ENCODE measurements around the gene THSD4. TPM values are rescaled to one million over a fixed set of nuclear protein-coding genes. Genes with fewer than 3 reads are reported as not detected.

THSD4 gene
- total and polyA plus RNA-seq, 9 of the 15 experiments (the other 6 are each of a cell fraction or from before 2014, with no cell fraction given), result 0.04 TPM; not detected in 5

DNA sequence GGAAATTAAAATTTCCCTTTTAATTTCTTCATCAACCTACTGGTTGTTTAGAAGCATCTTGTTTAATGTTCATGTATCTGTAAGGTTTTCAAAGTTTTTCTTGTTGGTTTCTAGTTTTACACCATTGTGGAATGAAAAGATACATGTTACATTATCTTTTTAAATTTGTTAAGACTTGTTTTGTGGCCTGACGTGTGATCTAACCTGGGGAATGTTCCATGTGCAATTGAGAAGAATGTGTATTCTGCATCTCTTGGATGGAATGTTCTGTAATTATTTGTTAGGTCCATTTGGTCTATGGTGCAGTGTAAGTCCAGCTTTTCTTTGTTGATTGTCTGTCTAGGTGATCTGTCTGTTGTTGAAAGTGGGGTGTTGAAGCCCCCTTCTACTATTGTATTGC, 45.7 kb downstream of the THSD4 start (continued):
- TF ChIP-seq, protein P1, sequence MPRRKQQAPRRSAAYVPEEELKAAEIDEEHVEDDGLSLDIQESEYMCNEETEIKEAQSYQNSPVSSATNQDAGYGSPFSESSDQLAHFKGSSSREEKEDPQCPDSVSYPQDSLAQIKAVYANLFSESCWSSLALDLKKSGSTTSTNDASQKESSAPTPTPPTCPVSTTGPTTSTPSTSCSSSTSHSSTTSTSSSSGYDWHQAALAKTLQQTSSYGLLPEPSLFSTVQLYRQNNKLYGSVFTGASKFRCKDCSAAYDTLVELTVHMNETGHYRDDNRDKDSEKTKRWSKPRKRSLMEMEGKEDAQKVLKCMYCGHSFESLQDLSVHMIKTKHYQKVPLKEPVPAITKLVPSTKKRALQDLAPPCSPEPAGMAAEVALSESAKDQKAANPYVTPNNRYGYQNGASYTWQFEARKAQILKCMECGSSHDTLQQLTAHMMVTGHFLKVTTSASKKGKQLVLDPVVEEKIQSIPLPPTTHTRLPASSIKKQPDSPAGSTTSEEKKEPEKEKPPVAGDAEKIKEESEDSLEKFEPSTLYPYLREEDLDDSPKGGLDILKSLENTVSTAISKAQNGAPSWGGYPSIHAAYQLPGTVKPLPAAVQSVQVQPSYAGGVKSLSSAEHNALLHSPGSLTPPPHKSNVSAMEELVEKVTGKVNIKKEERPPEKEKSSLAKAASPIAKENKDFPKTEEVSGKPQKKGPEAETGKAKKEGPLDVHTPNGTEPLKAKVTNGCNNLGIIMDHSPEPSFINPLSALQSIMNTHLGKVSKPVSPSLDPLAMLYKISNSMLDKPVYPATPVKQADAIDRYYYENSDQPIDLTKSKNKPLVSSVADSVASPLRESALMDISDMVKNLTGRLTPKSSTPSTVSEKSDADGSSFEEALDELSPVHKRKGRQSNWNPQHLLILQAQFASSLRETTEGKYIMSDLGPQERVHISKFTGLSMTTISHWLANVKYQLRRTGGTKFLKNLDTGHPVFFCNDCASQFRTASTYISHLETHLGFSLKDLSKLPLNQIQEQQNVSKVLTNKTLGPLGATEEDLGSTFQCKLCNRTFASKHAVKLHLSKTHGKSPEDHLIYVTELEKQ (CRISPR knock-in tag; IDR thresholded peaks at IDR 0.05), result no peak
- TF ChIP-seq ZNF436 (CRISPR knock-in tag; IDR thresholded peaks at IDR 0.05), result no peak

DNA sequence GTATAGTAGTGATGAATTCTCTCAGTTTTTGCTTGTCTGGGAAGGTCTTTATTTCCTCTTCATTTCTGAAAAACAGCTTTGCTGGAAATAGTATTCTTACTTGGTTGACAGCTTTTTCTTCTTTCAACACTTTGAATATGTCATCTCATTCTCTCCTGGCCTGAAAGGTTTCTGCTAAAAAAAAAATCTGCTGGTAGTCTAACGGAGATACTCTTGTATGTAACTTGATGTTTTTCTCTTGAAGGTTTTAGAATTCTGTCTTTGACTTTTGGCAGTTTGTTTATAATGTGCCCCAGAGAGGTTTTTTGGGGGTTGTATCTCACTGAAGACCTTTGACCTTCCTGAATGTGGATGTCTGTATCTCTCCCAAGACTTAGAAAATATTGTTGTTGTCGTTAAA, 47.0 kb downstream of the THSD4 start:
- ATAC-seq (no peak), DNase-seq (ENCODE audit: extremely low read depth in 1 of 4, low spot score in 3 of 4) (no peak), FAIRE-seq (no peak)
- no peak overlapping the region for H3K27ac ChIP-seq (ENCODE audit: extremely low read depth, low read depth, low read length)
- H3K9me3 ChIP-seq (replicated peaks; ENCODE audit: control insufficient read depth, insufficient read depth, low read depth, low read length), result no peaks in the 10 kb centered on the region
- no peak overlapping the region for H3K4me2 ChIP-seq (ENCODE audit: insufficient read depth, low read length)
- in situ Hi-C loops (cut with MboI), result no loop called here
- 0% methylated on average over 2 of the region's 2 CpGs for WGBS (ENCODE audit: insufficient coverage, low coverage, missing lambda C conversion rate)
- BruUV-seq (replicated peaks), result no TSS peak
- H3K9me1 ChIP-seq (ENCODE audit: control insufficient read depth, insufficient read depth, low read length), result no peaks in the 10 kb centered on the region
- H3K9ac ChIP-seq (ENCODE audit: insufficient read depth in 1 of 2, low read depth in 2 of 2, low read length in 2 of 2), result no peak overlapping the region
- intact Hi-C loops (cut with micrococcal nuclease), result no loop called here
- H3K4me1 ChIP-seq (replicated peaks in 1 of 2; ENCODE audit: control insufficient read depth in 2 of 2, insufficient read depth in 2 of 2, low read length in 2 of 2), result no peaks in the 10 kb centered on the region
- no peak overlapping the region for H2AFZ ChIP-seq (ENCODE audit: low read depth, low read length)
- H3K79me2 ChIP-seq (ENCODE audit: control insufficient read depth, insufficient read depth, low read length), result no peaks in the 10 kb centered on the region
- ChIA-PET POLR2A (no interaction called here), CTCF (ENCODE audit: low intra/inter-chr PET ratio) (no interaction called here)
- no peak overlapping the region for H3K4me3 ChIP-seq
- H3K36me3 ChIP-seq (ENCODE audit: control insufficient read depth, insufficient read depth, low read length), result no peaks in the 10 kb centered on the region
- H4K20me1 ChIP-seq (replicated peaks; ENCODE audit: control insufficient read depth, insufficient read depth, low read length), result no peaks in the 10 kb centered on the region
- H3K27me3 ChIP-seq (ENCODE audit: control insufficient read depth in 2 of 2, insufficient read depth in 2 of 2, low read length in 2 of 2), result no peaks in the 10 kb centered on the region
- TF ChIP-seq GTF2A2 (tag; IDR thresholded peaks at IDR 0.05), result no peak
- TF ChIP-seq POLR2G (IDR thresholded peaks at IDR 0.05; ENCODE audit: low read depth, low read length), result no peak
- TF ChIP-seq CGGBP1 (CRISPR knock-in tag; IDR thresholded peaks at IDR 0.05), result no peak
- no peak for TF ChIP-seq PPARD (CRISPR knock-in tag; IDR thresholded peaks at IDR 0.05)
- no peak for TF ChIP-seq ZKSCAN1 (IDR thresholded peaks at IDR 0.05; ENCODE audit: low read depth, low read length)
- no peak for TF ChIP-seq CREB1 (IDR thresholded peaks at IDR 0.05)
- no peak for TF ChIP-seq CREB1 (CRISPR knock-in tag; IDR thresholded peaks at IDR 0.05)
- TF ChIP-seq CBFB (CRISPR knock-in tag; IDR thresholded peaks at IDR 0.05), result no peak
- no peak for TF ChIP-seq PRDM10 (IDR thresholded peaks at IDR 0.05; ENCODE audit: partially characterized antibody)
- no peak for TF ChIP-seq DLX4 (CRISPR knock-in tag; IDR thresholded peaks at IDR 0.05)
